Measurements from ENCODE around the gene ARHGAP15. TPM values are rescaled to one million over a fixed set of nuclear protein-coding genes. Genes with fewer than 3 reads are reported as not detected.
A peak's percentile ranks its signal among the peaks of the same experiment; 100 is the strongest.

ARHGAP15 gene
- total RNA-seq, 2 experiments from 2014 or later: 72.1 to 98.4 TPM

GRCh38 chr2:143685421-143686078 lies 556.3 kb downstream of the ARHGAP15 start:
- no peaks in the 10 kb centered on the region for H4K20me1 ChIP-seq (ENCODE audit: insufficient read depth, low read length)
- no peaks in the 10 kb centered on the region for H3K9me2 ChIP-seq (ENCODE audit: insufficient read depth, low read length)
- CTCF ChIA-PET (ENCODE audit: unreplicated experiment): no interaction called here
- POLR2A ChIA-PET: interaction anchor here (0.6 to 0.7 kb wide), 2 partner anchors 205 to 465 kb away, joined by 3 to 5 read pairs; no protein-coding TSS in a partner anchor
- no peak for DNase-seq (ENCODE audit: low spot score)
- H3K36me3 ChIP-seq (ENCODE audit: insufficient read depth, low read length): no peaks in the 10 kb centered on the region
- no peak overlapping the region for H3K4me2 ChIP-seq (ENCODE audit: low read length)
- no peaks in the 10 kb centered on the region for H3K9me3 ChIP-seq (ENCODE audit: low read length)
- intact Hi-C loops (cut with micrococcal nuclease; ENCODE audit: unreplicated experiment): no loop called here
- no peaks in the 10 kb centered on the region for H3K79me2 ChIP-seq (ENCODE audit: insufficient read depth, low read depth, low read length)
- no TSS peak for BruUV-seq (replicated peaks)
- no peak overlapping the region for H3K27ac ChIP-seq (ENCODE audit: low read depth, low read length, poor library complexity, severe bottlenecking)
- H3K4me3 ChIP-seq (ENCODE audit: low read depth, low read length, poor library complexity, severe bottlenecking): no peak overlapping the region
- H3K4me1 ChIP-seq (ENCODE audit: insufficient read depth, low read length, poor library complexity, severe bottlenecking): no peaks in the 10 kb centered on the region
- TF ChIP-seq CTCF (conservative IDR thresholded peaks at IDR 0.05; ENCODE audit: low read length) (no peak), EZH2phosphoT487 (IDR thresholded peaks at IDR 0.05; ENCODE audit: borderline replicate concordance, low read depth, low read length) (no peak)
- no peak overlapping the region for H2AFZ ChIP-seq (ENCODE audit: low read length)

GRCh38 chr2:143686585-143687164 lies 557.5 kb downstream of the ARHGAP15 start:
- Histone ChIP-seq H3K9me2 (ENCODE audit: insufficient read depth, low read length) (no peaks in the 10 kb centered on the region), H3K9me3 (ENCODE audit: low read length) (no peaks in the 10 kb centered on the region), H2AFZ (ENCODE audit: low read length) (no peak overlapping the region), H4K20me1 (ENCODE audit: insufficient read depth, low read length) (no peaks in the 10 kb centered on the region), H3K79me2 (ENCODE audit: insufficient read depth, low read depth, low read length) (no peaks in the 10 kb centered on the region), H3K4me2 (ENCODE audit: low read length) (no peak overlapping the region), H3K27ac (ENCODE audit: low read depth, low read length, poor library complexity, severe bottlenecking) (no peak overlapping the region), H3K4me1 (ENCODE audit: insufficient read depth, low read length, poor library complexity, severe bottlenecking) (no peaks in the 10 kb centered on the region), H3K4me3 (ENCODE audit: low read depth, low read length, poor library complexity, severe bottlenecking) (no peak overlapping the region), H3K36me3 (ENCODE audit: insufficient read depth, low read length) (no peaks in the 10 kb centered on the region)
- CTCF ChIA-PET (ENCODE audit: unreplicated experiment): no interaction called here
- no TSS peak for BruUV-seq (replicated peaks)
- POLR2A ChIA-PET: no interaction called here
- intact Hi-C loops (cut with micrococcal nuclease; ENCODE audit: unreplicated experiment): no loop called here
- peak; percentile 78 for TF ChIP-seq CTCF (conservative IDR thresholded peaks at IDR 0.05; ENCODE audit: low read length)
- no peak for TF ChIP-seq EZH2phosphoT487 (IDR thresholded peaks at IDR 0.05; ENCODE audit: borderline replicate concordance, low read depth, low read length)
- peak; percentile 41 for DNase-seq (ENCODE audit: low spot score)

GRCh38 chr2:143688248-143688647 lies 559.0 kb downstream of the ARHGAP15 start:
- TF ChIP-seq EZH2phosphoT487 (IDR thresholded peaks at IDR 0.05; ENCODE audit: borderline replicate concordance, low read depth, low read length) (no peak), CTCF (conservative IDR thresholded peaks at IDR 0.05; ENCODE audit: low read length) (no peak)
- CTCF ChIA-PET (ENCODE audit: unreplicated experiment): no interaction called here
- no peaks in the 10 kb centered on the region for H3K36me3 ChIP-seq (ENCODE audit: insufficient read depth, low read length)
- intact Hi-C loops (cut with micrococcal nuclease; ENCODE audit: unreplicated experiment): no loop called here
- no peak overlapping the region for H2AFZ ChIP-seq (ENCODE audit: low read length)
- no TSS peak for BruUV-seq (replicated peaks)
- H3K4me3 ChIP-seq (ENCODE audit: low read depth, low read length, poor library complexity, severe bottlenecking): no peak overlapping the region
- H3K9me2 ChIP-seq (ENCODE audit: insufficient read depth, low read length): no peaks in the 10 kb centered on the region
- no peak overlapping the region for H3K27ac ChIP-seq (ENCODE audit: low read depth, low read length, poor library complexity, severe bottlenecking)
- no peaks in the 10 kb centered on the region for H3K79me2 ChIP-seq (ENCODE audit: insufficient read depth, low read depth, low read length)
- H3K4me2 ChIP-seq (ENCODE audit: low read length): no peak overlapping the region
- DNase-seq (ENCODE audit: low spot score): no peak
- no peaks in the 10 kb centered on the region for H4K20me1 ChIP-seq (ENCODE audit: insufficient read depth, low read length)
- POLR2A ChIA-PET: interaction anchor here (0.7 kb wide), 1 partner anchor 729 kb away, joined by 4 read pairs; no protein-coding TSS in a partner anchor
- H3K4me1 ChIP-seq (ENCODE audit: insufficient read depth, low read length, poor library complexity, severe bottlenecking): no peaks in the 10 kb centered on the region
- no peaks in the 10 kb centered on the region for H3K9me3 ChIP-seq (ENCODE audit: low read length)

All from OCI-LY7 (cell line).